ENCODE results near the gene CXCL10.
"Not testable (repeated sequence)": the region's sequence is repeated elsewhere in the genome, so short reads cannot be mapped to it uniquely, and the experiment has no call there.

The CXCL10 gene

GRCh38 chr4:76024065-76024464, 768 bp upstream of the CXCL10 start:
- DNase-seq: no peak

DNA sequence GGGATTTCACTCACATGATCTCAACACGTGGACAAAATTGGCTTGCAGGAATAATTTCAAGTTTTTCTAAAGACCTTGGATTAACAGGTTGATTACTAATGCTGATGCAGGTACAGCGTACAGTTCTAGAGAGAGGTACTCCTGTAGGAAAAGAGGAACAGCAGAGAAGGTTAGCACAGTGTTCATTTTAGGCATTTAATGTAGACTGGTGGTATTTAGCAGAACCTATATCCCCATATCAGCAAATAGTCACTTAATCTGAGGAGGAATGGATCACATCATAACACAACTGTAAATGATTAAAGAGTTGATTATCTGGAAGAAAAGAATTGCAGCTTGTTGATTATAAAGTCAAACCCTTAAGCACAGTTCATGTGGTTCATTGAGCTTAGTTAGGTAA, 620 bp downstream of the CXCL10 start:
- DNase-seq: no peak

DNA sequence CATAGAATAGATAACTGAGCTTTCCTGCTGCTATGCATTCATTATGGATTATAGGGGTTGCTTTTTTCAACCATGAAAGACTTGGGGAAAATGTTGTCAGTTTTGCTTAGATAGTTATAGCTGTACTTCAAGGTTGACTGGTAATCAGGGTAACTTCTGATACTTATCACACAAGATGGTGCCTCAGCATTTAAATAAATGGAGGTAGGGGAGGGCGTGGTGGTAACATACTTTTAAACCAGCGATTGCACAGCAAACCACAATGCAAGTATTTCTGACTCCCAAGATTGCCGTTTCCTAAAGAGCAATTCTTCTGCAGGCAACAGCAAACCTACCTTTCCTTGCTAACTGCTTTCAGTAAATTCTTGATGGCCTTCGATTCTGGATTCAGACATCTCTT, 1.3 kb downstream of the CXCL10 start:
- DNase-seq: no peak

- no peak for DNase-seq
Measured at GRCh38 chr4:76017056-76017686, 6.1 kb downstream of the CXCL10 start.

- DNase-seq: peak; percentile 79
Measured at GRCh38 chr4:76016393-76016792, 6.9 kb downstream of the CXCL10 start.

DNA sequence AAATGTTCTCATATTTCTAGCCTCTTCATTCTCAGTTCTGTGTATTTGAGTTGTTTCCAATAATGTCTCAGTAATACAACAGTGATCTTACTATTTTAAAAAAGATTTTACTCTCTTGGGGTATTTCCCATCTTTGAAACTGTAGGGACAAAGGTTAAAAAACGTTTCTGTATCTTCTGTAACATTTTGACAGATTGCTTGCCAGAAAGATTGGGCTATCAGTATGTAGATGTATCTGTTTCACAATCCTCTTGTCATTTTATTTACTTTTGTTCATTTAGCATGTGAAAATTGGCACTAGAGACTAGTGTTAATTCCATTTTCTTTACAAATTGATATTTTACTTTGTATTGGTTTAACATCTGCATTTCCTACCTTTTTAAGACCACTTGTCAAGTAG, 9.8 kb downstream of the CXCL10 start:
- no peak for DNase-seq

GRCh38 chr4:76012388-76012801, 10.9 kb downstream of the CXCL10 start:
- no peak for DNase-seq

DNA sequence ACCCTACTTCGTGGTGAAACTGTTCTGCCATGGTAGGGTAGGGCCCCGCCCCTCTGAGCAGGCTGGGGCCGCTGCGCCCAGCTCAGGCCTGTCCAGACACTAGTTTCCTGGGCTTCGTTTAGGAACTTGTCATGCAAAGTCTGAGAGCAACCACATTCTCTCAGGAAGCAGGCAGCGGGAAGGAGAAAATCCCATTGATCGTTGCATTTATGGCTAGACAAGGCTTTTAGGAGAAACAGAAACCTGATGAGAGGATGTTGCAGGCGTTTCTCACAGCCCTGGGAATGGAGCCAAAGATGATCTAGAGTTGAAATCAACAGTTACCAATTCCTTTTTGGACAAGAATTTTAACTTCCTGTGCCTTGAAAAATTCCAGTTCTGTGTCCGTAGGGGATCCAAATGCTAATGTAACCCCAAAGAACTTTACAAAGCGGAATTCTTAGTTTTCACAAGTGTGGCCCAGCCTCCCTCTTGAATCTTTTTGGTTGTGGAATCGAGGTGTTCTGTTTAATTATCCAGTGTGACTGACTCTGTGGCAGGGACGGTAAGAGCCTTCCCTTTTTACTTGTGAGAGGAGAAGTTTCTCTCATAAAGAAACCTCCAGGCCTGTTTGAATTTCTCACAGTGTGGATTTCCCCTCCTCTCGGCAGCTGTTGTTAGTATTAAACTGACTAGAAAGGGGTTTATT, 11.5 kb downstream of the CXCL10 start:
- DNase-seq: no peak

DNA sequence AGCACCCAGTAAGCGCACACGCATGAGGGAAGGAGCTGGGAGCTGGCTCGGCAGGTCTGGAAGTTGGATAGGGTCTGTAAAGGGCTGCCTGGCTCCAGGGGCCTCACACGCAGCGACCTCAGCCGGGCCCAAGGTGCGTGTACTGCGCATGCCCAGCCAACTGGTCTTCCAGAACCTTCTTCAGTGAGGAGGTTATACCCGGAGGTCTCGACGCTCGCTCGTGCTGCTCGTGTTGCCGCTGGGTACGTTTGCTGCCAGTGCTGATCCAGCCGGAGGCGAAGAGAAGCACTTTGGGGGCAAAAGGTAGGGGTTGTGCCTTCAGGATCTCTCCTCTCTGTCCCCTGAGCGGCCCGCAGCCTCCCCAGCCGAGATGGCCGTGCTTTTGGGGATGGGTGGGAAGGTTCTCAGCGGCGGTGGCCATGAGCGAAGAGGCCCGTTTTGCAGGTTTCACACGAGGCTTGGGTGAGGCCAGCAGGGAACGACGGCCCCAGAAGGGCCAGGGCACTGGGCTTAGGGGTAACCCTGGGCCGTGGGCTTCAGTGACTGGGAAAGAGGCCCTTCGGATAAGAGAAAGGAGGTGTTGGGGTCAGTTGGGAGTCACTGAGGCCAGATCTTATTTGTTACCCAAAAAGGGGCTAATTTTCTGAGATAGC, 12.2 kb downstream of the CXCL10 start:
- no peak for DNase-seq

- no peak for DNase-seq
Measured at GRCh38 chr4:76010576-76010975, 12.7 kb downstream of the CXCL10 start.

- DNase-seq: no peak
Measured at GRCh38 chr4:76009311-76009710, 14.0 kb downstream of the CXCL10 start.

DNA sequence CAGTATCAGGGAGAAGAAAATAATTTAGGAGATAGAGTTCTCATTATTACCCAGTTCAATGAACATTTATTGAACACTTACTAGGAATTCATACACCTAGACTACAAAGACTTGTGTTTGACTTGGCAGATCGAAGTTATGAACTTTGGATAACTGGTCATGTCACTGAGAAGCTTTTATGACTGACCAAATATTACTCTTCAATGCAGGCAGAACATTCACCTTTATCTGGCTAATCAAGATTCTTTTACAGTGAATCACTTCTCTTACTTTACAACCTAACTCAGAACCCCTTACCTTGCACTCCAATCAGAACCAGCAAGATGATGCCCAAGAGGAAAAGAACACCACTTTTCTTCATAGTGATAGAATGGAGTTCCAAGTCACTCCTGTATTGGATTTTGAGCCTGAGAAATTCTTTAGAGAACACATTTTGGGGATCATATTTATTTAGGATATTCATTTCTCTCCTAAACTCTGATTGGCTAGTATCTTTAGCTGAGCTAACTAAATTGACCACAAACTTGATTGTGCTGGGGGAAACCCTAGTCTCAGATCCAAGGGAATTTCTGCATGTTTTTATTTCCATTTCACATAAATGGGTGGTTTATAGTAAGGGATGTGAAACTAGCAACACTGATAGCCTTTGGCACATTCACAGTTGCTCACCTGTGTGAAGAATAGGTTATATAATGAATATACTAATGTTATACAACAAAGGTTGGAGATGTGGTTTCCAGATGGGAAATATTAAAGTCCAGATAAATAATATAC, 16.0 kb downstream of the CXCL10 start, which contains the start of gene CXCL9:
CXCL9 (minus strand) TSS at position 421 of the 774 bp plus-strand sequence; CDS start at position 361, 60 bp downstream.
- no peak for DNase-seq

GRCh38 chr4:76003620-76004019, 19.7 kb downstream of the CXCL10 start:
- no peak for DNase-seq

DNA sequence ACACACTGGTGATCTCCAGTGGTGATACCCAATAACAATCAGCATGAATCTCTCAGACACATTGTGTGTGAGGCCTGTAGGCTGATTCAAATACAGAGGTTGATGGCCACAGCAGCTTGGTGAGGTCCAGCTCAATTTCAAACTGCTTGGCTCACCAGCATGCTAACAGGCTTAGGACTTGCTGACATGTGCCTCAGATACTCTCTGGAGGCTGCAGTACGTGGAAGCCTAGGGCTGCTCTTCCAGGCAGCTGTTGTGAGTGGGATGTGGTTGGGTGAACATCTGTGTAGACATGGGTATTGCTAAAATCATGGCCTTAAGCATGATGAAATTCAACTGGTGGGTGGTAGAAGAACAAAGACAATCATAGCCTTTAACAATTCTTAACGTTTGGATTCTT, 20.3 kb downstream of the CXCL10 start:
- DNase-seq: no peak

- peak; percentile 23 for DNase-seq
Measured at GRCh38 chr4:76002176-76002575, 21.1 kb downstream of the CXCL10 start.

GRCh38 chr4:76001700-76002099, 21.6 kb downstream of the CXCL10 start:
- no peak for DNase-seq

- DNase-seq: no peak
Measured at GRCh38 chr4:76000279-76000678, 23.0 kb downstream of the CXCL10 start.

- DNase-seq: not testable (repeated sequence)
Measured at GRCh38 chr4:75998525-75999147, 24.7 kb downstream of the CXCL10 start.

DNA sequence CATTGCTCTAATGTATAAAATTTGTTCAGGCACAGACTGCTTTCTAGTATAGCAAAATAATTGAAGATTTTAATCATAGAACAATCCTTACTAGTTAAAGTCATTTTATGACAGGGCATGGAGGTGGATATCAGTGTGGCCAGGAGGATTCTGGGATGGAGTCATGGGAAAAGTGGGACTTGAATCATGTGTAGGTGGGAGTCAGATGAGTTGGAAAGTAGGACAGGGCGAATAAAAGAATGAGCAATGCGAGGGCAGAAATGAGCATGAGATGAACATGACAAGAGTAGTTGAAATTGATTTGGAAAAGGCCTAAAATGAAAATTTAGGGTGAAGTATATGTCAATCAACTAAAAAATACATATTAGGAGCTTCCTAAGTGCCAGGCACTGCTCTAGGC, 25.4 kb downstream of the CXCL10 start:
- DNase-seq: no peak

DNA sequence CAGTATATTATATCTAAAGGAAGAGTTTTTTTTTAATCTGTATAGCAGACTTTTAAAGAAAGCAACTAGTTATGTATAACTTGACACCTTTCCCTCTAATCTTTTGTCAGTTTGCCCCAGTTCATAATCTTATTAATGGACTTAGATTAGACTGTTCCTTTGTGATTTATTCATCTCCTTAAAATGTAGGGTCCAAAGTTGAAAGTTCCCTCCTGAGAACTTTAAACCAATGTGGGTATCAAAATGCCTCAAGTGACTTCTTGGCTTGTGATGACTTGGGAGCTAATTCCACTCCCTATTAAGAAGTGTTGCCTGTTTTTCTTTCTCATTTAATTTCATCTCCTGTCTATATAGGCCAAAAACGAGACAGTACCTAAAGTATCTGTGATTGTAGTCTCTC, 26.2 kb downstream of the CXCL10 start:
- no peak for DNase-seq

GRCh38 chr4:75995727-75996126, 27.6 kb downstream of the CXCL10 start:
- peak; percentile 85 for DNase-seq

- DNase-seq: no peak
Measured at GRCh38 chr4:75992462-75992861, 30.8 kb downstream of the CXCL10 start.

Measured in NCI-H510A treated with DMSO at 0.1 percent for 48 hours (cell line).